Trophoblast cell (in vitro differentiated cells and primary cell): Measurements from ENCODE around the gene NEDD8.

ENCODE experiments used
- DNase-seq, 2 donors: peaks; one replicate each; pipeline ENCODE4 v3.0.0-alpha.2; 2016
- H2AFZ ChIP-seq: 2 replicates; pipeline ENCODE4 v1.6.1; 2013; ENCODE audit warnings: low read length, moderate library complexity, mild to moderate bottlenecking; ENCODE audit not compliant: insufficient read depth, poor library complexity
- H2AK5ac ChIP-seq: 2 replicates; pipeline ENCODE4 v1.6.1; 2013; ENCODE audit warnings: mild to moderate bottlenecking, low read length
- H2BK120ac ChIP-seq: 2 replicates; pipeline ENCODE4 v1.6.1; 2013; ENCODE audit warnings: low read length, mild to moderate bottlenecking, moderate library complexity; ENCODE audit not compliant: insufficient read depth, poor library complexity
- H2BK12ac ChIP-seq: 2 replicates; pipeline ENCODE4 v1.6.1; 2013; ENCODE audit warnings: mild to moderate bottlenecking, low read length, moderate library complexity
- H2BK5ac ChIP-seq: 2 replicates; pipeline ENCODE4 v1.6.1; 2013; ENCODE audit warnings: low read length, low read depth, moderate library complexity, mild to moderate bottlenecking; ENCODE audit not compliant: poor library complexity
- H3K14ac ChIP-seq: 2 replicates; pipeline ENCODE4 v1.6.1; 2013; ENCODE audit warnings: mild to moderate bottlenecking, low read length
- H3K18ac ChIP-seq: 2 replicates; pipeline ENCODE4 v1.6.1; 2013; ENCODE audit warnings: mild to moderate bottlenecking, low read length
- H3K23ac ChIP-seq: 2 replicates; pipeline ENCODE4 v1.6.1; 2013; ENCODE audit warnings: low read length
- H3K27ac ChIP-seq: 2 replicates; pipeline ENCODE4 v1.5.1; 2013; ENCODE audit warnings: low read depth, mild to moderate bottlenecking, inconsistent platforms, low read length, moderate library complexity
- H3K27me3 ChIP-seq: 2 replicates; pipeline ENCODE4 v1.6.1; 2013; ENCODE audit warnings: inconsistent platforms, mild to moderate bottlenecking, low read length, moderate library complexity; ENCODE audit not compliant: insufficient read depth
- H3K36me3 ChIP-seq, 2 experiments: 1 replicate in 1 of 2; 2 replicates in 1 of 2; pipeline ENCODE4 v1.6.1; 2013; ENCODE audit warnings: low read length in 2 of 2, mild to moderate bottlenecking in 2 of 2, moderate library complexity in 1 of 2; ENCODE audit not compliant: insufficient read depth in 2 of 2, control insufficient read depth in 1 of 2
- H3K4ac ChIP-seq: 2 replicates; pipeline ENCODE4 v1.6.1; 2013; ENCODE audit warnings: low read depth, mild to moderate bottlenecking, low read length, moderate library complexity
- H3K4me1 ChIP-seq, 2 experiments: 1 replicate in 1 of 2; 2 replicates in 1 of 2; pipeline ENCODE4 v1.6.1; 2013; ENCODE audit warnings: low read length in 2 of 2, mild to moderate bottlenecking in 2 of 2, moderate library complexity in 1 of 2; ENCODE audit not compliant: insufficient read depth in 2 of 2, control insufficient read depth in 1 of 2
- H3K4me2 ChIP-seq: 2 replicates; pipeline ENCODE4 v1.6.1; 2013; ENCODE audit warnings: inconsistent platforms, mild to moderate bottlenecking, low read length, moderate library complexity
- H3K4me3 ChIP-seq: 2 replicates; pipeline ENCODE4 v1.5.1; 2013; ENCODE audit warnings: mild to moderate bottlenecking, low read depth, low read length, inconsistent platforms
- H3K79me1 ChIP-seq: one replicate; pipeline ENCODE4 v1.6.1; 2013; ENCODE audit warnings: low read length
- H3K79me2 ChIP-seq: 2 replicates; pipeline ENCODE4 v1.6.1; 2013; ENCODE audit warnings: low read length, mild to moderate bottlenecking; ENCODE audit not compliant: control insufficient read depth, insufficient read depth, poor library complexity
- H3K9ac ChIP-seq: 2 replicates; pipeline ENCODE4 v1.6.1; 2013; ENCODE audit warnings: mild to moderate bottlenecking, low read length
- H3K9me3 ChIP-seq: 2 replicates; pipeline ENCODE4 v1.6.1; 2013; ENCODE audit warnings: low read depth, mild to moderate bottlenecking, control low read depth, inconsistent platforms, low read length; ENCODE audit not compliant: insufficient read depth
- H4K12ac ChIP-seq: 2 replicates; pipeline ENCODE4 v1.6.1; 2013; ENCODE audit warnings: low read depth, mild to moderate bottlenecking, low read length, moderate library complexity
- H4K8ac ChIP-seq: 2 replicates; pipeline ENCODE4 v1.6.1; 2013; ENCODE audit warnings: low read depth, mild to moderate bottlenecking, low read length, moderate library complexity
- H4K91ac ChIP-seq: one replicate; pipeline ENCODE4 v1.6.1; 2013; ENCODE audit warnings: low read depth, mild to moderate bottlenecking, low read length, moderate library complexity
- WGBS: extraction: QIAGEN DNeasy Blood & Tissue Kit; methylation state at CpG from one replicate; pipeline ENCODE4 v1.1.7; 2013; ENCODE audit warnings: missing lambda C conversion rate; ENCODE audit not compliant: insufficient read length, insufficient coverage; ENCODE audit errors: extremely low coverage; 5-methylcytosine and 5-hydroxymethylcytosine counted together

NEDD8 gene

DNA sequence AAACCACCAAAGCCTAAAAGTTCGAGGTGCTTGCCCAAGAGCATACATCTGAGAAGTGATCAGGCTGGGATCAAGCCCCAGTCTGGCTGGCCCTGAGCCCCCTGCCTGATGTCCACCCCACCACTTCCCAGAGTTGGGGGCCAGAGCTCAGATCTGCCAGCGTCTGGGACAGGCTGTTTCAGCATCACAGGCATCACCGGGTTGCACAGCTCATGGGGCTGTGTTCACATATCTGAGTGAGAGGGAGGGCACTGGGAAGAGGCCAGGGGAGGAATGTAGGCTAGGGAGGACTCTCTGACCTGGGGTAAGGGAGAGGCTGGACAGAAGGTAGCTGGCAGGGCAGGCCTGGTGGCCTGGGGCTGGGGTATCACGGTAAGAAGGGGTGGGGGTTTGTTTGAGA, 24.8 kb upstream of the NEDD8 start:
- Histone ChIP-seq H4K8ac (no peak overlapping the region), H3K36me3 (peaks cover 63 to 68% of the 10 kb centered on the region in 2 experiments), H3K9ac (no peak overlapping the region), H2AK5ac (no peak overlapping the region), H3K18ac (no peak overlapping the region), H3K79me2 (no peaks in the 10 kb centered on the region), H3K79me1 (peaks cover 5% of the 10 kb centered on the region), H3K9me3 (peaks cover 1% of the 10 kb centered on the region), H3K4me3 (no peak overlapping the region), H2AFZ (no peak overlapping the region), H3K4ac (no peak overlapping the region), H3K4me1 (peaks cover 5 to 11% of the 10 kb centered on the region in 2 experiments), H3K27me3 (no peaks in the 10 kb centered on the region), H3K23ac (no peak overlapping the region), H2BK120ac (no peak overlapping the region), H4K12ac (no peak overlapping the region), H3K14ac (no peak overlapping the region), H2BK12ac (no peak overlapping the region), H4K91ac (no peak overlapping the region), H2BK5ac (no peak overlapping the region), H3K27ac (no peak overlapping the region), H3K4me2 (no peak overlapping the region)
- no CpG with 5 or more reads among the region's 4 CpGs for WGBS
- no peak for DNase-seq

DNA sequence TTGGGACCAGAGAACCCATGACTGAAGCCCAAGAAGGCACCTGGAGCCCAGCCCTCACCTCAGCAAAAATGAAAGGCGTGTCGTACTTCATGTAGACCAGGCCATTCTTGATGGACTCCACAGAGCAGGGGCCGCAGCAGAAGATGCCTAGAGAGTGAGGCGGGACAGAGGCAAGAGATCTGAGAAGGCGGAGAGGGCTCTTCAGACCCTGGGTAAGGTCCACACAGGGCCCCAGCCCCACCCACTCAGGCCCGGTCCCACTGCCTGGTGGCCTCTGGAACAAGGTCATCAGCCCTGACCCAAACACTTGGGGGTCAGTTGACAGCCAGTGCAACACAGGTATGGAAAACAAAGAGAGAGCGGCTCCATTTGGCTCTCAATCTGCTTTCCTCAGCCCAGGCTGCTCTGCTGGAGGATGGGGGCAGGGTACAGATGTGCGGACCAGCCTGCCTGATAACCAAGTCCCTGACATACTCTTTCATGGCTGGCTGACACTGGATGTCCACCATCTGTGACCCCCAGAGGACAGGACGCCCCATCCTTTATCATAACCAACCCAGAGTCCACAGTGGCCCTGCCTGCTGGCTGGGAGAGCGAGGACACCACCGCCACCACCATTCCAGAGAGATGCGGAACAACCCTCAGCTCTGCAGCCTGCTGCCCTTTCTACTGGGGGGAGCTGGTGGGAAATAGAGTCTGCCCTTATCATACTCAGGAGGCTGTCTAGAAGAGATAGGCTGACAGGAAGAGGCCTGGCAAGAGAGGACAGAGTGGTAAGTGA, 24.0 kb upstream of the NEDD8 start:
- H2BK12ac ChIP-seq: no peak overlapping the region
- peaks cover 3 to 6% of the 10 kb centered on the region in 2 experiments for H3K4me1 ChIP-seq
- H2BK120ac ChIP-seq: no peak overlapping the region
- H3K36me3 ChIP-seq: peaks cover 68 to 72% of the 10 kb centered on the region in 2 experiments
- no peak overlapping the region for H3K23ac ChIP-seq
- no CpG with 5 or more reads among the region's 12 CpGs for WGBS
- no peaks in the 10 kb centered on the region for H3K79me2 ChIP-seq
- H2AK5ac ChIP-seq: no peak overlapping the region
- no peak overlapping the region for H3K27ac ChIP-seq
- no peaks in the 10 kb centered on the region for H3K27me3 ChIP-seq
- no peak overlapping the region for H3K14ac ChIP-seq
- H3K79me1 ChIP-seq: peaks cover 3% of the 10 kb centered on the region
- peaks cover 1% of the 10 kb centered on the region for H3K9me3 ChIP-seq
- no peak overlapping the region for H4K91ac ChIP-seq
- no peak overlapping the region for H3K9ac ChIP-seq
- no peak overlapping the region for H2AFZ ChIP-seq
- no peak overlapping the region for H3K4ac ChIP-seq
- H3K4me3 ChIP-seq: no peak overlapping the region
- H3K4me2 ChIP-seq: no peak overlapping the region
- no peak overlapping the region for H4K12ac ChIP-seq
- no peak overlapping the region for H4K8ac ChIP-seq
- H2BK5ac ChIP-seq: no peak overlapping the region
- no peak overlapping the region for H3K18ac ChIP-seq
- no peak for DNase-seq

DNA sequence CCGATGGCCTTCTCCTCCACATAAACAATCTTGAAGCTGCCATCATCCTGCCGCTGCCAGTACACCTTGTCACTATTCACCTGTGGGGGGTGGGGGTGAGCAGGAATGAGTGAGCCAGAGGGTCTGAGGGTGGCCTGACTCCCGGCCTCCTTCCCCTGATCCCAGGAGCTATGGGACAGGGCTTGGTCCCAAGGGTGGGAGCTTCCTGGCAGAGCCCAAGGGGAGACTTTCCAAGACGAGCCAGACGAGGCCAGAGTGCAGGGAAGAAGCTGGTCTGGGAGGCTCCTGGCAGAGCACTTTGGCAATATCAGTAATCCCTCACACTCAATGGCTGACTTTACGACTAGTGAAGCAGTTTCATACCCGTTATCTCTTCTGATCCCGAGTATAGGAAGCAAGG, 23.3 kb upstream of the NEDD8 start:
- Histone ChIP-seq H2BK5ac (no peak overlapping the region), H2AFZ (no peak overlapping the region), H3K4me1 (peaks cover 3 to 4% of the 10 kb centered on the region in 2 experiments), H3K4me2 (no peak overlapping the region), H3K27ac (no peak overlapping the region), H2BK12ac (no peak overlapping the region), H4K12ac (no peak overlapping the region), H4K91ac (no peak overlapping the region), H2BK120ac (no peak overlapping the region), H3K36me3 (peaks cover 65 to 70% of the 10 kb centered on the region in 2 experiments), H3K4me3 (no peak overlapping the region), H3K27me3 (no peaks in the 10 kb centered on the region), H3K14ac (no peak overlapping the region), H3K4ac (no peak overlapping the region), H2AK5ac (no peak overlapping the region), H4K8ac (no peak overlapping the region), H3K23ac (no peak overlapping the region), H3K18ac (no peak overlapping the region), H3K9ac (no peak overlapping the region), H3K79me2 (no peaks in the 10 kb centered on the region), H3K79me1 (peaks cover 3% of the 10 kb centered on the region), H3K9me3 (peaks cover 1% of the 10 kb centered on the region)
- no peak for DNase-seq
- no CpG with 5 or more reads among the region's 8 CpGs for WGBS

DNA sequence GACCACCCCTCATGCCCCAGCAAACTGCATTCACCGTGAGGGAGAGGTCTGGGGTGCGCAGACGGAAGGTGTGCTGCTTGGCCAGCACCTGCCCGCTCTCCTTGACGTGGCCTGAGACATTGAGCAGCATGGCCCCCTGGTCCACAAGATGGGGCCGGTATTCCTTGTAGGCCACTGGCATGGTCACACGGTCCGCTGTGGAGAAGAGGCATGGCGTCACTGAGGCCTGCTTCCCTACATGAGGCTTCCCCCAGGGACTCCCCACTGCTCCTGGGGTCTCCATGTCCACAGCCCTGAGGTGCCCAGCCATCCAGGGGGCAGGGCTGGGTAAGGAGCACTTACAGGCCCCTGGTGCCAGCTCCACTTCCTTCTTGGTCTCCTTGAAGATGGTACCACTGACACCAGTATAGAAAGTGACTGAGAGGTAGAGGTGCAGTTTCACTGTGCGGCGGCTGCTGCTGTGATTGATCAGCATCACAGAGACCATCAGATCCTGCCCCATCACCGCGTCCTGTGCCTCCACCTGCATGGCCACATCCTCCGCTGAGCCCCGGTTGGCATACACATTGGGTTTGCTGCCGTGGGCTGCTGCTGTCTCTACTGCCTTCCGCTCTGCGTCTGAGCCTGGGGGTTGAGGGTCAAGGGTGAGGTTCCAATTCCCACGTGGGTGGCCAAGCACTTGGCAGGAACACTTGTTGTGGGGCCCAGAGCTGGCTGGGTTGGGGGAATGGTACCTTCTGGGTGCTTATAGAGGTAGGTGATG, 22.6 kb upstream of the NEDD8 start:
- no peak overlapping the region for H4K91ac ChIP-seq
- peaks cover 1% of the 10 kb centered on the region for H3K9me3 ChIP-seq
- no peaks in the 10 kb centered on the region for H3K27me3 ChIP-seq
- no peak for DNase-seq
- no peak overlapping the region for H3K4ac ChIP-seq
- H4K8ac ChIP-seq: no peak overlapping the region
- no peak overlapping the region for H3K4me2 ChIP-seq
- H2BK120ac ChIP-seq: no peak overlapping the region
- H2BK5ac ChIP-seq: no peak overlapping the region
- WGBS: no CpG with 5 or more reads among the region's 19 CpGs
- no peak overlapping the region for H3K18ac ChIP-seq
- H3K27ac ChIP-seq: no peak overlapping the region
- no peak overlapping the region for H2AK5ac ChIP-seq
- H3K36me3 ChIP-seq: peaks cover 64 to 67% of the 10 kb centered on the region in 2 experiments
- no peak overlapping the region for H2BK12ac ChIP-seq
- no peak overlapping the region for H3K23ac ChIP-seq
- no peak overlapping the region for H3K14ac ChIP-seq
- peaks cover 3% of the 10 kb centered on the region for H3K79me1 ChIP-seq
- no peak overlapping the region for H2AFZ ChIP-seq
- H4K12ac ChIP-seq: no peak overlapping the region
- peaks cover 3 to 4% of the 10 kb centered on the region in 2 experiments for H3K4me1 ChIP-seq
- H3K79me2 ChIP-seq: no peaks in the 10 kb centered on the region
- no peak overlapping the region for H3K9ac ChIP-seq
- H3K4me3 ChIP-seq: no peak overlapping the region
